Measurements from ENCODE around the gene PLXDC2. TPM values are rescaled to one million over a fixed set of nuclear protein-coding genes. Genes with fewer than 3 reads are reported as not detected.

Gene PLXDC2
- total RNA-seq, 1 donor from 2014 or later: 51.3 TPM

DNA sequence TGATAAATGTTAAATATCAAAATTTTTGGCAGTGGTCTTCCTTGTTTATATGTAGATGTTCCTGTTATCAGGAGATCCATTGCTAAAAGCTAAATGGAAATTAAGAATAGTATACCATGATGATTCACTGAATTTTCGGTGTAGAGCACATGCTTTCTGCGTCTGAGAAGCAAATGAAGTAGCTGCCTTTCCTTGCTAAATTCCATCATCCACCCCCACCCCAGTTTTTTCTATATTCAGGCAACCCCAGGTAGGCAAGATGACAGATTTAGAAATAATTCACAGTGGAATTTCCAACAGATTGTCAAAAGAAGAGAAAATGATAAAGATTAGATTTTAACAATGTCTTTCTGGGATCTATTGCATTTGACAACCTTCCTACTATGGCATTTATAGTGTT, 231.9 kb downstream of the PLXDC2 start:
- no peak for DNase-seq (ENCODE audit: extremely low spot score in 2 of 2)
- H3K36me3 ChIP-seq: no peaks in the 10 kb centered on the region
- H3K27ac ChIP-seq: no peak overlapping the region
- H3K9me3 ChIP-seq: no peaks in the 10 kb centered on the region
- no peaks in the 10 kb centered on the region for H3K27me3 ChIP-seq
- no peaks in the 10 kb centered on the region for H3K4me1 ChIP-seq
- intact Hi-C loops (cut with DNase I): no loop called here
- H3K4me3 ChIP-seq: no peak overlapping the region
- no peak for TF ChIP-seq POLR2AphosphoS5 (IDR thresholded peaks at IDR 0.05; ENCODE audit: insufficient read depth in 1 of 2, low read depth in 1 of 2)
- TF ChIP-seq POLR2A (IDR thresholded peaks at IDR 0.05): no peak
- no peak for TF ChIP-seq CTCF (IDR thresholded peaks at IDR 0.05)

DNA sequence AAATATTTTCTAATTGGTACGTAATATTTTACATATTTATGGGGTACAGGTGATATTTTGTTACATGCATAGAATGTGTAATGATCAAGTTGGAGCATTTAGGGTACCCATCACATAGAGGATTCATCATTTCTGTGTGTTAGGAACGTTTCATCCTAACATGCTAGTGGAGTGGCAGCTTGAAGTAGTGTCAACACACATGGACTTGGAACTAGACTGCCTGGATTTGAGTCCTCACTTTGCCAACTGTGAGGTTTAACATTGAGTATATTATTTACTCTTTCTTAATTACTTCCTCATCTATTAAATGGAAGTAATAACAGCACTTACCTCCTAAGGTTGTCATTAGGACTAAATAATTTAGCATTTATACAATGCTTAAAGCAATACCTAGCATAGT, 241.9 kb downstream of the PLXDC2 start:
- no peak overlapping the region for H3K4me3 ChIP-seq
- H3K27ac ChIP-seq: no peak overlapping the region
- H3K27me3 ChIP-seq: no peaks in the 10 kb centered on the region
- no peak for TF ChIP-seq CTCF (IDR thresholded peaks at IDR 0.05)
- H3K4me1 ChIP-seq: peaks cover 8% of the 10 kb centered on the region
- intact Hi-C loops (cut with DNase I): no loop called here
- H3K9me3 ChIP-seq: no peaks in the 10 kb centered on the region
- no peaks in the 10 kb centered on the region for H3K36me3 ChIP-seq
- DNase-seq (ENCODE audit: extremely low spot score in 2 of 2): no peak

DNA sequence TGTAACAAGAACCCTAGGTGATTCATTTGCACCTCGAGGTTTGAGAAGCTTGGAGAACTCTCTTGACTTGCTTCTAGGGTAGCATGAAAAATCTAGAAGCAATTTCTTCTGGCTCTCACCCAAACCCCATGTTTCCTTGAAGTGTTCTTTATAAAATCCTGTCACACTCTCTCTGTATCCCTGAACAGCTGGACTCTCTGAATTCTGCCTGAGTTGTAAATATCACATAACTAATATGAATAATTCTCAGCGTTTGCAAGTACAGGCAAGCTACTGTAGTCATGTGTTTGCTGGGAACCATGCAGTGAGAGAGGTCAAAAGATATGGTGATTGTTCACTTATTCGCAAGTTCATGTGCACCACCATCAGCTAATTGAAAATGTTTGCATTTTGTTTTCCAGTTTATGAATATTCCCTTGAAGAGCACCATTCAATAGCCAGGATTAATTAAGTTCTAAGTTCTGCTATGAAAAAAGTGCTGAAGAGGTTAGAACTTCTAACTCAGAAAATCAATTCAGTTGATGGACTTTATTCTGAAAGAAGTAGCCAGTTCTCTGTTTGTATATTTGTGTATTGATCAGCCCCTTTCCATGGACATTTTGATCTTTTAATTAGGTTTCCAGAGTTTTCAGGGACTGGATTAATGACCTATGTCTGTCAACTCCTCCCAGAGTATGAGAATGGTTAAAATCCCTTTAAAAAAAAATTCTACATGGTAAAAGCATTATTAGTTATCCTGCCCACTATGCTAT, 243.0 kb downstream of the PLXDC2 start:
- intact Hi-C loops (cut with DNase I): no loop called here
- TF ChIP-seq POLR2A (IDR thresholded peaks at IDR 0.05): no peak
- TF ChIP-seq CTCF (IDR thresholded peaks at IDR 0.05): no peak
- no peak for TF ChIP-seq POLR2AphosphoS5 (IDR thresholded peaks at IDR 0.05; ENCODE audit: insufficient read depth in 1 of 2, low read depth in 1 of 2)
- no peaks in the 10 kb centered on the region for H3K27me3 ChIP-seq
- DNase-seq (ENCODE audit: extremely low spot score in 2 of 2): no peak
- H3K9me3 ChIP-seq: no peaks in the 10 kb centered on the region
- no peaks in the 10 kb centered on the region for H3K36me3 ChIP-seq
- H3K4me3 ChIP-seq: no peak overlapping the region
- no peak overlapping the region for H3K27ac ChIP-seq
- peaks cover 8% of the 10 kb centered on the region for H3K4me1 ChIP-seq

DNA sequence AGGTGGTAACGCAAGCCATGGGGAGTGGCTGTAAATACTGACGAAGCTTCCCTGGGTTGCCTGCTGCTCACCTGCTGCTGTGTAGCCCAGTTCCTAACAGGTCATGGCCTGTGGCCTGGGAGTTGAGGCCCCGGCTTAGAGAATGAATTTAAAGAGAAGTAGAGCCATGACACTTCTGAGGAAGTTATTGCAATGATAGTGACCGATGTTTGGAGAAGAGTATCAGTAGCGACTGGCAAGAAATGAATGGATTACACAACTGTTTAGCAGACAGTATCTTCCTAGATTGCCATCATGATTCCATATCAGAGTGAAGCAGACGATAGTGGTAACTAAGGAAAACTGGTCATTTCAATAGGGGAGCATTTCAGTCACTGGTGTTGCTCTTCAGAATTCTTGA, 249.6 kb downstream of the PLXDC2 start:
- Histone ChIP-seq H3K27me3 (no peaks in the 10 kb centered on the region), H3K36me3 (no peaks in the 10 kb centered on the region), H3K27ac (no peak overlapping the region), H3K4me1 (no peaks in the 10 kb centered on the region), H3K4me3 (no peak overlapping the region), H3K9me3 (no peaks in the 10 kb centered on the region)
- intact Hi-C loops (cut with DNase I): no loop called here
- TF ChIP-seq CTCF (IDR thresholded peaks at IDR 0.05): no peak
- TF ChIP-seq POLR2AphosphoS5 (IDR thresholded peaks at IDR 0.05; ENCODE audit: insufficient read depth in 1 of 2, low read depth in 1 of 2): no peak
- no peak for TF ChIP-seq POLR2A (IDR thresholded peaks at IDR 0.05)
- DNase-seq (ENCODE audit: extremely low spot score in 2 of 2): no peak

DNA sequence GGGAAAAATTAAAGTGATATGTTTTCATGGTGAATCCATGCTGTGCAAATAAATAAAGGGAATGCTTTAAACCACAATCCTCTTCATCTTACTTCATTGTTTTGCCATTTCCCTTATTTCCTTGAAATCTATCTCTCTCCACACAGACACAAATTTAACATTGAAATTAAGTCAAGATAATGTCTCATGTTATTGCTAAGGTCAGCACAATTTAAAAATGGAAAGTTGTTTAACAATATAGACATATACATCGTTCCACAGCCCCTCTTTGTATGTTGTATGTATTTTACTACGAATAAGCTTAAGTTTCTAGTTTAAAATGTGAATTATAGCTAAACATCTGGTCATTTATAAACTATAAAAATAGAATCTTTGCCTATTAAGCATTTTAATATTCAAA, 256.9 kb downstream of the PLXDC2 start:
- intact Hi-C loops (cut with DNase I): no loop called here
- no peaks in the 10 kb centered on the region for H3K36me3 ChIP-seq
- H3K4me1 ChIP-seq: no peaks in the 10 kb centered on the region
- H3K9me3 ChIP-seq: no peaks in the 10 kb centered on the region
- H3K4me3 ChIP-seq: no peak overlapping the region
- H3K27ac ChIP-seq: no peak overlapping the region
- TF ChIP-seq CTCF (IDR thresholded peaks at IDR 0.05) (no peak), POLR2A (IDR thresholded peaks at IDR 0.05) (no peak), POLR2AphosphoS5 (IDR thresholded peaks at IDR 0.05; ENCODE audit: insufficient read depth in 1 of 2, low read depth in 1 of 2) (no peak)
- H3K27me3 ChIP-seq: no peaks in the 10 kb centered on the region
- DNase-seq (ENCODE audit: extremely low spot score in 2 of 2): no peak

All from vagina (tissue), 2 donors.